Fibroblast of the aortic adventitia (primary cell): ENCODE results near the gene HHIP. TPM values are rescaled to one million over a fixed set of nuclear protein-coding genes. Genes with fewer than 3 reads are reported as not detected.
"Not testable (repeated sequence)": the region's sequence is repeated elsewhere in the genome, so short reads cannot be mapped to it uniquely, and the experiment has no call there.

Experiments
- DNase-seq: peaks from one replicate; pipeline ENCODE4 v3.0.0-alpha.2; 2010; ENCODE audit warnings: low read depth
- H3K4me3 ChIP-seq: 2 replicates; pipeline ENCODE4 v1.5.1; 2011; ENCODE audit warnings: low read depth, mild to moderate bottlenecking, control low read depth, low read length, moderate library complexity
- small RNA-seq: library from RNA; depleted of rRNA; stranded (forward); fragments of <200 nt; gene quantifications from one replicate; pipeline ENCODE3, GENCODE V24; 2012
- total RNA-seq: library from RNA; depleted of rRNA; stranded (reverse); fragments of >200 nt; gene quantifications from 2 replicates; pipeline ENCODE4 v1.2.3, GENCODE V29; 2012; ENCODE audit warnings: low replicate concordance
- TF ChIP-seq, protein P1 (sequence below): IDR thresholded peaks from 2 replicates; pipeline ENCODE4 v1.5.1; 2011; ENCODE audit warnings: mild to moderate bottlenecking, low read length, control low read depth, inconsistent platforms; ENCODE audit not compliant: insufficient read depth

Gene HHIP
- total RNA-seq, 1 donor: 16.0 TPM

DNA sequence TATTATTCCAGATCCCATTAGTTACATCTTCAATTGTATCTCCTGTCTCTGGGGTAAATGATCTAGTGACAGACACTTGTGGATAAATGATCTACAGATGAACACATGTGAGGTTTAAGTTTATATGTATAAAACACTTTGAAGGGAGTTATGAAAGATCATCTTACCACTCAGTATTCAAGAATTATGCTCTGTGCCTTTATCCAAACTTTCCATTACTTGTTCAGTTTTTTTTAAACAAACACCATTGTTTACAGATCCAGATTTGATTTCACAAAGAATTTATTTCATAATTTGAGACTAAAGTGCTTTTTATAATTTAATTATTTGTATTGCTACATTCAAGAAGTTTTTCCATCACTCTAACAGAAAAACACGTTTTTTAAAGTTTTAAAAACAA, 142.5 kb downstream of the HHIP start:
- DNase-seq: no peak
- no peak overlapping the region for H3K4me3 ChIP-seq
- TF ChIP-seq, protein P1, sequence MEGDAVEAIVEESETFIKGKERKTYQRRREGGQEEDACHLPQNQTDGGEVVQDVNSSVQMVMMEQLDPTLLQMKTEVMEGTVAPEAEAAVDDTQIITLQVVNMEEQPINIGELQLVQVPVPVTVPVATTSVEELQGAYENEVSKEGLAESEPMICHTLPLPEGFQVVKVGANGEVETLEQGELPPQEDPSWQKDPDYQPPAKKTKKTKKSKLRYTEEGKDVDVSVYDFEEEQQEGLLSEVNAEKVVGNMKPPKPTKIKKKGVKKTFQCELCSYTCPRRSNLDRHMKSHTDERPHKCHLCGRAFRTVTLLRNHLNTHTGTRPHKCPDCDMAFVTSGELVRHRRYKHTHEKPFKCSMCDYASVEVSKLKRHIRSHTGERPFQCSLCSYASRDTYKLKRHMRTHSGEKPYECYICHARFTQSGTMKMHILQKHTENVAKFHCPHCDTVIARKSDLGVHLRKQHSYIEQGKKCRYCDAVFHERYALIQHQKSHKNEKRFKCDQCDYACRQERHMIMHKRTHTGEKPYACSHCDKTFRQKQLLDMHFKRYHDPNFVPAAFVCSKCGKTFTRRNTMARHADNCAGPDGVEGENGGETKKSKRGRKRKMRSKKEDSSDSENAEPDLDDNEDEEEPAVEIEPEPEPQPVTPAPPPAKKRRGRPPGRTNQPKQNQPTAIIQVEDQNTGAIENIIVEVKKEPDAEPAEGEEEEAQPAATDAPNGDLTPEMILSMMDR: no peak

GRCh38 chr4:144791933-144792332, 146.0 kb downstream of the HHIP start:
- not testable (repeated sequence) for DNase-seq, H3K4me3 ChIP-seq

Small RNA genes lying within 50 kb of the gene (small RNA-seq; reads per million reads assigned to genes)
- not detected for gene RF02271
